ENCODE measurements around the gene KLRC3.
"Not testable (repeated sequence)": the region's sequence is repeated elsewhere in the genome, so short reads cannot be mapped to it uniquely, and the experiment has no call there.

The KLRC3 gene

GRCh38 chr12:10454531-10454930 lies 34.1 kb upstream of the KLRC3 start:
- Histone ChIP-seq H3K4me3 (ENCODE audit: low read length) (no peak overlapping the region), H3K79me2 (ENCODE audit: control insufficient read depth, insufficient read depth, low read length) (no peaks in the 10 kb centered on the region), H4K8ac (ENCODE audit: low read depth, low read length) (no peak overlapping the region), H3K4me1 (ENCODE audit: control insufficient read depth, low read depth, low read length) (no peaks in the 10 kb centered on the region), H3K27ac (ENCODE audit: low read depth, low read length) (no peak overlapping the region), H3K9ac (ENCODE audit: low read length) (no peak overlapping the region), H4K5ac (ENCODE audit: low read length) (no peak overlapping the region), H3K4ac (ENCODE audit: low read depth, low read length) (no peak overlapping the region), H3K27me3 (ENCODE audit: insufficient read depth, low read length, poor library complexity) (no peaks in the 10 kb centered on the region), H3K4me2 (ENCODE audit: low read length) (no peak overlapping the region), H2BK120ac (ENCODE audit: low read depth, low read length) (no peak overlapping the region), H2BK15ac (replicated peaks; ENCODE audit: low read depth) (no peak overlapping the region), H2BK5ac (ENCODE audit: low read length) (no peak overlapping the region), H3K23ac (ENCODE audit: low read length) (no peak overlapping the region), H3K79me1 (ENCODE audit: low read length) (no peaks in the 10 kb centered on the region), H2AK5ac (ENCODE audit: low read length) (no peak overlapping the region), H3K36me3 (ENCODE audit: control insufficient read depth, insufficient read depth, low read length) (no peaks in the 10 kb centered on the region), H3K56ac (ENCODE audit: low read length) (no peak overlapping the region), H3K18ac (ENCODE audit: low read length) (no peak overlapping the region)
- WGBS (ENCODE audit: extremely low coverage, insufficient coverage, low lambda C conversion rate), result no CpG with 5 or more reads among the region's 1 CpG
- no peak for DNase-seq

GRCh38 chr12:10453156-10453555 lies 32.8 kb upstream of the KLRC3 start, which contains the start of gene KLRC1:
Gene KLRC1, minus strand, starts transcription at chr12:10453377. Its CDS starts 2,221 bp downstream, at chr12:10451156.
- no peak for DNase-seq
- Histone ChIP-seq H3K79me1 (ENCODE audit: low read length) (no peaks in the 10 kb centered on the region), H2AK5ac (ENCODE audit: low read length) (no peak within 1 kb of the TSS), H3K18ac (ENCODE audit: low read length) (no peak within 1 kb of the TSS), H3K79me2 (ENCODE audit: control insufficient read depth, insufficient read depth, low read length) (no peaks in the 10 kb centered on the region), H3K4me2 (ENCODE audit: low read length) (no peak within 1 kb of the TSS), H4K8ac (ENCODE audit: low read depth, low read length) (no peak within 1 kb of the TSS), H3K27me3 (ENCODE audit: insufficient read depth, low read length, poor library complexity) (no peaks in the 10 kb centered on the region), H3K23ac (ENCODE audit: low read length) (no peak within 1 kb of the TSS), H3K4me3 (ENCODE audit: low read length) (no peak within 1 kb of the TSS), H3K4me1 (ENCODE audit: control insufficient read depth, low read depth, low read length) (no peaks in the 10 kb centered on the region), H3K56ac (ENCODE audit: low read length) (no peak within 1 kb of the TSS), H3K27ac (ENCODE audit: low read depth, low read length) (no peak within 1 kb of the TSS), H2BK120ac (ENCODE audit: low read depth, low read length) (no peak within 1 kb of the TSS), H3K36me3 (ENCODE audit: control insufficient read depth, insufficient read depth, low read length) (no peaks in the 10 kb centered on the region), H3K9ac (ENCODE audit: low read length) (no peak within 1 kb of the TSS), H2BK15ac (replicated peaks; ENCODE audit: low read depth) (no peak within 1 kb of the TSS), H4K5ac (ENCODE audit: low read length) (no peak within 1 kb of the TSS), H3K4ac (ENCODE audit: low read depth, low read length) (no peak within 1 kb of the TSS), H2BK5ac (ENCODE audit: low read length) (no peak within 1 kb of the TSS)
- no CpG with 5 or more reads among the region's 2 CpGs for WGBS (ENCODE audit: extremely low coverage, insufficient coverage, low lambda C conversion rate)

- Histone ChIP-seq H3K79me1 (ENCODE audit: low read length) (no peaks in the 10 kb centered on the region), H3K36me3 (ENCODE audit: control insufficient read depth, insufficient read depth, low read length) (no peaks in the 10 kb centered on the region), H3K4ac (ENCODE audit: low read depth, low read length) (no peak overlapping the region), H2BK15ac (replicated peaks; ENCODE audit: low read depth) (no peak overlapping the region), H3K27ac (ENCODE audit: low read depth, low read length) (no peak overlapping the region), H3K4me1 (ENCODE audit: control insufficient read depth, low read depth, low read length) (no peaks in the 10 kb centered on the region), H2BK5ac (ENCODE audit: low read length) (no peak overlapping the region), H4K8ac (ENCODE audit: low read depth, low read length) (no peak overlapping the region), H3K23ac (ENCODE audit: low read length) (no peak overlapping the region), H3K4me2 (ENCODE audit: low read length) (no peak overlapping the region), H3K56ac (ENCODE audit: low read length) (no peak overlapping the region), H3K9ac (ENCODE audit: low read length) (no peak overlapping the region), H2BK120ac (ENCODE audit: low read depth, low read length) (no peak overlapping the region), H2AK5ac (ENCODE audit: low read length) (no peak overlapping the region), H3K4me3 (ENCODE audit: low read length) (no peak overlapping the region), H3K27me3 (ENCODE audit: insufficient read depth, low read length, poor library complexity) (no peaks in the 10 kb centered on the region), H3K79me2 (ENCODE audit: control insufficient read depth, insufficient read depth, low read length) (no peaks in the 10 kb centered on the region), H3K18ac (ENCODE audit: low read length) (no peak overlapping the region), H4K5ac (ENCODE audit: low read length) (no peak overlapping the region)
- WGBS (ENCODE audit: extremely low coverage, insufficient coverage, low lambda C conversion rate), result no CpG with 5 or more reads among the region's 4 CpGs
- DNase-seq, result no peak
These were observed 27.8 kb upstream of the KLRC3 start for GRCh38 chr12:10448236-10448635.

GRCh38 chr12:10446052-10446451 lies 25.7 kb upstream of the KLRC3 start:
- not testable (repeated sequence) for H3K4me2 ChIP-seq (ENCODE audit: low read length)
- WGBS (ENCODE audit: extremely low coverage, insufficient coverage, low lambda C conversion rate), result no CpG with 5 or more reads among the region's 5 CpGs

GRCh38 chr12:10441144-10441543 lies 20.7 kb upstream of the KLRC3 start:
- H4K8ac ChIP-seq (ENCODE audit: low read depth, low read length); H3K23ac ChIP-seq (ENCODE audit: low read length); H2BK120ac ChIP-seq (ENCODE audit: low read depth, low read length); H2BK15ac ChIP-seq (replicated peaks; ENCODE audit: low read depth); H3K4ac ChIP-seq (ENCODE audit: low read depth, low read length); H3K27me3 ChIP-seq (ENCODE audit: insufficient read depth, low read length, poor library complexity); H3K4me2 ChIP-seq (ENCODE audit: low read length); H4K5ac ChIP-seq (ENCODE audit: low read length); H2AK5ac ChIP-seq (ENCODE audit: low read length); H3K56ac ChIP-seq (ENCODE audit: low read length); H3K79me2 ChIP-seq (ENCODE audit: control insufficient read depth, insufficient read depth, low read length); H3K36me3 ChIP-seq (ENCODE audit: control insufficient read depth, insufficient read depth, low read length); H3K4me1 ChIP-seq (ENCODE audit: control insufficient read depth, low read depth, low read length); DNase-seq; H3K79me1 ChIP-seq (ENCODE audit: low read length); H2BK5ac ChIP-seq (ENCODE audit: low read length); H3K9ac ChIP-seq (ENCODE audit: low read length); H3K27ac ChIP-seq (ENCODE audit: low read depth, low read length); H3K18ac ChIP-seq (ENCODE audit: low read length); H3K4me3 ChIP-seq (ENCODE audit: low read length): not testable (repeated sequence)
- no CpG with 5 or more reads among the region's 8 CpGs for WGBS (ENCODE audit: extremely low coverage, insufficient coverage, low lambda C conversion rate)

More at GRCh38 chr12:10446052-10446451, 25.7 kb upstream of the KLRC3 start:
- not testable (repeated sequence) for H4K5ac ChIP-seq (ENCODE audit: low read length); H3K23ac ChIP-seq (ENCODE audit: low read length); H3K4ac ChIP-seq (ENCODE audit: low read depth, low read length); H2BK120ac ChIP-seq (ENCODE audit: low read depth, low read length); H3K18ac ChIP-seq (ENCODE audit: low read length); H3K36me3 ChIP-seq (ENCODE audit: control insufficient read depth, insufficient read depth, low read length); H2BK15ac ChIP-seq (replicated peaks; ENCODE audit: low read depth); H3K27ac ChIP-seq (ENCODE audit: low read depth, low read length); H3K56ac ChIP-seq (ENCODE audit: low read length); H3K27me3 ChIP-seq (ENCODE audit: insufficient read depth, low read length, poor library complexity); H3K4me1 ChIP-seq (ENCODE audit: control insufficient read depth, low read depth, low read length); H3K79me1 ChIP-seq (ENCODE audit: low read length); DNase-seq; H3K4me3 ChIP-seq (ENCODE audit: low read length); H2AK5ac ChIP-seq (ENCODE audit: low read length); H3K79me2 ChIP-seq (ENCODE audit: control insufficient read depth, insufficient read depth, low read length); H2BK5ac ChIP-seq (ENCODE audit: low read length); H4K8ac ChIP-seq (ENCODE audit: low read depth, low read length); H3K9ac ChIP-seq (ENCODE audit: low read length)

- not testable (repeated sequence) for DNase-seq; H2BK5ac ChIP-seq (ENCODE audit: low read length); H3K27ac ChIP-seq (ENCODE audit: low read depth, low read length); H3K18ac ChIP-seq (ENCODE audit: low read length); H4K8ac ChIP-seq (ENCODE audit: low read depth, low read length); H3K4me2 ChIP-seq (ENCODE audit: low read length); H2BK15ac ChIP-seq (replicated peaks; ENCODE audit: low read depth); H3K79me2 ChIP-seq (ENCODE audit: control insufficient read depth, insufficient read depth, low read length); H3K4me3 ChIP-seq (ENCODE audit: low read length); H3K36me3 ChIP-seq (ENCODE audit: control insufficient read depth, insufficient read depth, low read length); H2AK5ac ChIP-seq (ENCODE audit: low read length); H3K4ac ChIP-seq (ENCODE audit: low read depth, low read length); H3K79me1 ChIP-seq (ENCODE audit: low read length); H3K27me3 ChIP-seq (ENCODE audit: insufficient read depth, low read length, poor library complexity); H3K56ac ChIP-seq (ENCODE audit: low read length); H3K9ac ChIP-seq (ENCODE audit: low read length); H3K4me1 ChIP-seq (ENCODE audit: control insufficient read depth, low read depth, low read length); H4K5ac ChIP-seq (ENCODE audit: low read length); H3K23ac ChIP-seq (ENCODE audit: low read length); H2BK120ac ChIP-seq (ENCODE audit: low read depth, low read length)
- no CpG with 5 or more reads among the region's 2 CpGs for WGBS (ENCODE audit: extremely low coverage, insufficient coverage, low lambda C conversion rate)
These were observed 19.3 kb upstream of the KLRC3 start for GRCh38 chr12:10439608-10440274.
